Ramos (cell line): ENCODE results near the gene KSR1.

ENCODE experiments used
- in situ Hi-C: fragments of 300-500 bp; cut with MboI; formaldehyde crosslinking; loops from one replicate; pipeline ENCODE4 v1.14.3; 2022; ENCODE audit warnings: low sequenced_read_pairs; ENCODE audit not compliant: unreplicated experiment

The KSR1 gene

DNA sequence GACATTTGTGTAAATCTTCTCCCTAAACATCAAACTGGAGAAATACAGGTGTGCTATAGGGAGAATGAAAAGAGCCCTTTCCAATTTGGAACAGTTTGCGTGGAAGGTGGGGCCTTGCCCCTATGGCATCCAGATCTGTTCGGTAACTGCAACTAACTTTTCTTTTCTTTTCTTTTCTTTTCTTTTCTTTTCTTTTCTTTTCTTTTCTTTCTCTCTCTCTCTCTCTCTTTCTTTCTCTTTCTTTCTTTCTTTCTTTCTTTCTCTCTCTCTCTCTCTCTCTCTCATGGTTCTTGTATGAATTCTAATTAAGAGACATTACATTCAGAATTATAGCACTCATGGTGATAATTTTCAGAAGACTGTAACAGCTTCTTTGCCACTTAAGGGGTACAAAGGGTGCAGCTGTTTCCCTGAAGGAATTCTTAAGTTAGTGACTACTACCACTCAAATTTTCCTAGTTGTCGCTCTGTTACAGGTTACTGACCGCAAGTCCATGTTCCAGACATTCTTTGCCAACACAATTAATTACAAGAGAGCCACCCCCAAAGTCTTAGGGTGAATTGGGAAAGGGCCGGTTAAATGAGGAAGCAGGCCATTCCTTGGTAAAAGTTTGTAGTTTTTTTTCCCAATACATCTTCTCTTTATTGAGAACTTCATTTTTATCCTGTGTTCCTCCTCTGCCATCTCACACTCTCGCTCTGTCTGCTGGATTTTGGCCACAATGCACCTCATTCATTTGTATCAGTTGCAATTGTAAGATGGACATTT, 69.8 kb downstream of the KSR1 start:
- in situ Hi-C loops, result loop anchor here (10.0 kb wide), 1 partner anchor 59 kb away; no protein-coding TSS in a partner anchor

DNA sequence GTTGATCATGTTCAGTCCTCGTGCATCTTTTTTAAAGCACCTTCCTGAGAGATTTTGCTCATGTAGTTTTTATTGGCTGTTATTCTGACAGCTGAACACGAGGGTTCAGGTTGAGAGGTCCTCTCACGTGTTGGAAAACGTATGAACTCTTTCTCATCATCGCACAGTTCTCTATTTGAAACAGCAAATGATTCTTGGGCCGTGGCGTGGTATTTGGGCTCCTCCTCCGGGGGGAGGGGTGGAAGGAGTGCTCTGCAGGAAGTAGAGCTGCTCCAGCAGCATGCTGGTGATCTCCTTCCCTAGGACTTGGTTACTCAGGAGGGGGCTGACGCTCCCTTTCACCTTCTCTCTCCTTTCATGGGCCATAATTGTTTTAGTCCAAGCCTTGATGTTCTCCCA, 70.4 kb downstream of the KSR1 start:
- in situ Hi-C loops, result loop anchor here (10.0 kb wide), 1 partner anchor 58 kb away; no protein-coding TSS in a partner anchor

DNA sequence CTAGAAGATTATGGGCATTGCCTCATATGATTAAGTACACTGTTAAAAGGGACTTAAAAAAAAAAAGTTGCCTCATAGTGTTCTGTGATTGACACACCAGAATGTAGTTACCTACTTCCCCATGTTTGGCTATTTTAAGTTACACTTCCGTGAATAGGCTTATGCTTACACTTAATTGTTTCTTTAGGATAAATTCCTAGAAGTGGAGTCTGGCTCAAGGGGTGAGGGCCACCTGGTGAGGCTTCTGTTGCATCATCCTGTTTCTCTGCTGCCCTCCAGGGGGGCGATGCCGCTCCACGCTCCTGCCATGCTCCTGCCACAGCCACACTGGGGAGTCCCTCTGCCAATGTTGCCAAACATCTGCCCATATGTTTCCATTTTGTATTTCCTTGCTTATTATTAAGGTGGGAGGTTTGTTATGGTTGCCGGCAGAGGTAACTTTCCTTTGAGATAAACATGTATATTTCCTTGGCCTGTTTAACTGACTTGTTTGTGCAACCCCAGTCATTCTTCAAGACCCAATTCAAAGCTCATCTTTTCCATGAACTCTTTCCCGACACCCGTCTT, 73.1 kb downstream of the KSR1 start:
- in situ Hi-C loops, result loop anchor here (10.0 kb wide), 1 partner anchor 55 kb away; no protein-coding TSS in a partner anchor

DNA sequence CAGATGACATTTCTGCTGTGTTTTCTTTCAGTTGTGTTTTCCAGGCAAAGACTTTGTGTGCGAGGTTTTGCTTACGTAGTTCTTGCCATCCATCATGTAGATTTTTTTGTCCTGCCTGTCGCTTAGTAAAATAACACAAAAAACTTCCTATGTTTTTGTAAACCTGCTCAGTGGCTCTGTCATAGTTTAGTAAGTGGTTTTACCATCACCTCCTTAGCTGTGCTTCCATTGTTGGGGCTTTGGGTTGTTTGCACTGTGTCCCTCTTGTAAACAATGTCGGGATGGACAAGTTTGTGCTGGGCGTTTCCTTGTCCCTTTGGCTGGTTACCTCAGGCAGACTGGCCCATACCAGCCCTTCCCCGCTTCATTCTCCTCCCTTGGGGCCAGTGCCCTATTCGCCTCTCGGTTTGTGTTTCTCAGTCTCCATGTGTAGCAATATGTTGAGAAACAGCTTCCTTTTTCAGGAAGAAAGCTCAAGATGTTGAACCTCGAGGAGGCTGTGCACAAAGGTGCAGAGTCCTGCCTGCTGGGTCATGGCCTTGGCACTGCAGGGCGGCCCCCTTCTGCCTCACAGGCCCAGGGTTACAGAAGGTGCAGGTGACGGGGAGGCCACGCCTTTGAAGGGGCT, 74.6 kb downstream of the KSR1 start:
- in situ Hi-C loops, result no loop called here

DNA sequence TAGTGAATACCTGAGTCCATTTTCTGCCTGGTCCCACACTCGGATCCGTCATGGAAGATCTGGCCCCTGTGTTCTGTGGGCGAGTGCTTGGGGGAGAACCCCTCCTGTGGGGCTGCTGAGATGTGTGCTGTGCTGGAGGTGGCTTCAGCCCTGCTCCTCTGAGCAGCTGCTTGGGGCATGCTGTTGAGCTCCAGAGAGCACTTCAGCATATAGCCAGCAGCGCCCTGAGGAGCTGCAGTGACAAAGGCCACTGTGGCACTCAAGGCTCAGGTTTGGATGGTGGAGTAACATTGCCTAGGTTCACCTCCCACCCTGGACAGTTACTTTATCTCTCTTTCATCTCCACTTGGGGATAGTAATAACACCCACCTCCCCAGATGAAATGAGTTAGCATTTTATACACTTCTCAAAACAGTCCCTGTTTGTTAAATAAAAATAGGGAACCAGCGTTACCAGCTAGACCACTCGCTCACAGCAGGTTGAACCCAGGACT, 75.3 kb downstream of the KSR1 start:
- in situ Hi-C loops, result no loop called here

DNA sequence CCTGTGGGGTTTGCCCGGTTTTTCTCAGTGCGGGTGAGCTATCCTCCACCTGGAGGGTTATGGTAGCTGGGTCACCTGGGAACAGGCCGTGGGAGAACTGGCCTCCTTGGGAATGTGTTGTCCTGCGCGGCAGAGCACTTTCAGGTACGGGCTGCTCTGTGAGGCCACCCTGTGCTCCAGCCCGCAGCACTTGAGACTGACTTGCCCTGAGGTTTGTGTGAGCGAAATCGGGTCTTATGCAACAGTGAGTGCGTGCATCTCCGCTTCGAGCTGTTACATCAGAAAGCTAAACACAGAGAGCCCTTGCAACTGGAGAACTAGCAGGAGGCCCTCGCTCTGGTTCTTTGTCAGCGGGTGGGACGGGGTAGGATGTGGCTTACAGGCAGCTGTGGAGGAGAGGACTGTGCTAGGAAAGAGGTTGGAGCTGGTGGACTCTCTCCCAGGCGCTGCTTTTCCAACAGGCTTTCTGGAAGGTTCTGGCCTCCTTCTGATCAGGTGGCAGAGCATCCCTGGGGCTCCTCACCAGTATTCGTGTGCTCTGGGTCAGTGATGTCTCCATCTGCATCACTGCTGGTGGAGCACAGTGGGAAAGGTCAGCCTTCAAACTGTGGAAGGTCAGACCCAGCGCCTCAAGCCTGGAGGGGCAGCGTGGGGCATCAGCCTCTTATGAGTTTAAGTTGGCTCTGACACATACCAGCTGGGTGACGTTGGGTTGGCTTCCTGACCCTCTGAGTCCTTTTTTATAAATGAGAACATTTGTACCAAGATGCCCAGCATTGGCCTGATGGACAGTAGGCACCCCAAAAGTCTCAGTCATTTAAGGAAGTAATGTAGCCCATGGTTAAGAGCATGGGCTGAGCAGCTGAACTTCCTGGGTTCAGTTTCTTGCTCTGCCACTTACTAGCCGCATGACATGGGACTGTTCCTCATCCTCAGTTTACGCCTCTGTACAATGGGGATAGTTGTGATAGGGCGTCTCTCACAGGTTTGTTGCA, 76.3 kb downstream of the KSR1 start:
- in situ Hi-C loops, result no loop called here

DNA sequence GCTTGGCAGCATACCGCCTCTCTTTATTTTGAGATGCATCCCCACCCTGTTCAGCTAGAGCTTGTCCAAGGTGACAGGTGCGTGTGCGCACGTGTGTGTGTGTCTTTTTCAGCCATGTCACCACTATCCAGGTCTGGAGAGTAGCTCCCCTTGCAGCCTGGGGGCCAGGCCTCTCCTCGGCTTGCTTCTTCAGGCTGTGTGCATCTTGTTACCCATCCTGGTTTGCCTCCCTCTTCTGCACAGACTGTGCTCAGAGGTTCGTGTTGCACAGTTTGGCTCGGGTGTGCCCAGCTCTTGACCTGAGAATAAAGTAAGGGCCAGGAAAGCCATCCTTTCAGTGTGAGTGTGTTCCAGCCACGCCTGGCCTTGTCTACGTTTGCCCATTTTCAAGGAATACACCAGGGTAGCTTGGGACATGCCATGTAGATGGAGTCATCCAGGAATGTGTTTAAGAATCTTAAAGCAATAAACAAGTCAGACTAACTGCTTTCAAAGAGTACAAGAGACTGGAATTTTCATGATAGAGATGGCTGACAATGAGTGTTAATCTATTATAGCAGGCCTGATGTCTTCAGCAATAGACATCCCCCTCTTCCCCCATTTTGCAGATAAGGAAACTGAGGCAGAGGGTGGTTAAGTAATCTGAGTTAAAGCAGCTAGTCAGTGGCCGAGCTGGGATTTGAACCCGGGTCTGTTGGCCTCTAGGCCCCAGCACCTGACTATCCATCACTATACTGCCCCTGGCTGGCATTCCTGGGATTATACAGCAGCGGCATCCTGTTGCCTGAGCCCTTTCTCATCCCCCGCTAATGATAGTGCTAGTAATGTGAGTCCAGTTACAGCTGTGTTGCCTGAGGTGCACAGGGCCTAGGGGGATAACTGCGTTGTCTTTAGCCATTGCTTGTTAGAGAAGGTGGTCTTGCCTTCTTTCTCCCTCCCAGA, 77.9 kb downstream of the KSR1 start:
- in situ Hi-C loops, result no loop called here

DNA sequence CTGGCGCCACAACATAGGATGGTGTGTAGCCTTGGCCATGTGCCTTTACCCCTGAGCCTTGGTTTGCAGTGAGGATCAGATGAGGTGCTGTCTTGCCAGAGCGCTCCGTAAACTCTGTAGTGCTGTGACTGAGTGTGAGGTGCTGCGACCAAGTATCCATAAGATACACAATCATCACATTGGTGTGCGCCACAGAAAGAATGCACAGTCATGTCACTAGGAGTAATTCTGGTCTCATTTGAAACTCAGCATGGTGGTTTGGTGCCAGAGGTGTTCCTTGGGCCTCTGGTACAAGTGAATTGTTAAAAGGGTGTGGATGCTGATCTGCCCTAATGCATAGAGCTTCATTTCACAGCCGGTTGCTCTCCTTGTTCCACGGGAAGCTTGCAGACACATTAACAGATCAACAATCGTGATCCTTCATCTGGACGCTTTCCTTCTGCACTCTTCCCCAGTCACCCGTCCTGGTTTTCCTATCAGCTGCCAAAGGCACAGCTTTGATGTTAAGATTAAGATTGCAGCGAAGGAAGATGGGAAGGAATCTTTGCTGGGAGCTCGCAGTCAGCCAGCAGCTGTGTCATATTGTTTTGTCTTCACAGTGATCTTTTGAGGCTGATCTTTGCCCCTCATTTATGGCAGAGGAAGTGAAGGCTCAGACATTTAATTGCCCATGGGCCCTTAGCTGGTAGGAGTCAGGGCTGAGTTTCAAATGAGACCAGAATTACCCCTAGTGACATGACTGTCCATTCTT, 79.1 kb downstream of the KSR1 start:
- in situ Hi-C loops, result no loop called here

DNA sequence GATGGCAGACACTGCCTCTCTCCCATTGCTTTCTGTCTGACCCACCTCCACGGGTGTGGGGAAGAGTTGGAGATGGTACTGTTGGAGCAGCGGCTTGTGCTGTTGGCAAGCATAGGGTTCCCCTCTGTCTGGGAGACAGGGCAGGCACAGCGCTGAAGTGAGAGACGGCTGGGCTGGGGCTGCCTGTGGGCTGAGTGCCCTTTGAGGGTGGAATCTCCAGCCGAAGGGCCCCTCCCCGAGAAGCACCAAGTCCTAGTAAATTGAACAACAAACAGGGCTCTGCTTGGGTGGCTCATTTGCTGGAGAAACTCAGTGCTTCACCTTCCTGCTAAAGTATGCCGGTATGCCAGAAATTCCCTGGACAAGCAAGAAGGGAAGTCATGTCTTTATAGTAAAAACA, 79.7 kb downstream of the KSR1 start:
- in situ Hi-C loops, result no loop called here

DNA sequence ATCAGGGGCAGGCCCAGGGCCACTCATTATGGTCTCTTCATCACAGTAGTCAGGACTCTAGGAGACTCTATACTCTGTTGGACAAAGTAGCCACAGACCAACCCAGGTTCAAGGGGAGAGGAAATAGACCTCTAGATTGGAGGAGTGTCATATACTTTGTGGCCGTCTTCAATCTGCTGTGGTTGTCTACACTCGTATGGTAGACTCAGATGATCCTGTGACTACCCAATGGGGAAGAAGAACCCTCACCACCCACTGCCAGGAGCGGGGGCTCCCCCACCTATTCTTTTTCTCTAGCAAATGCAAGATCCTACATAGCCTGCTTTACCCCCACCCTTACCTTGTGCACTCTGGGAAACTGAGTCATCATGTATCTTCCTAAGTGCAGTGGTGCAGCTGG, 80.5 kb downstream of the KSR1 start:
- in situ Hi-C loops, result no loop called here

DNA sequence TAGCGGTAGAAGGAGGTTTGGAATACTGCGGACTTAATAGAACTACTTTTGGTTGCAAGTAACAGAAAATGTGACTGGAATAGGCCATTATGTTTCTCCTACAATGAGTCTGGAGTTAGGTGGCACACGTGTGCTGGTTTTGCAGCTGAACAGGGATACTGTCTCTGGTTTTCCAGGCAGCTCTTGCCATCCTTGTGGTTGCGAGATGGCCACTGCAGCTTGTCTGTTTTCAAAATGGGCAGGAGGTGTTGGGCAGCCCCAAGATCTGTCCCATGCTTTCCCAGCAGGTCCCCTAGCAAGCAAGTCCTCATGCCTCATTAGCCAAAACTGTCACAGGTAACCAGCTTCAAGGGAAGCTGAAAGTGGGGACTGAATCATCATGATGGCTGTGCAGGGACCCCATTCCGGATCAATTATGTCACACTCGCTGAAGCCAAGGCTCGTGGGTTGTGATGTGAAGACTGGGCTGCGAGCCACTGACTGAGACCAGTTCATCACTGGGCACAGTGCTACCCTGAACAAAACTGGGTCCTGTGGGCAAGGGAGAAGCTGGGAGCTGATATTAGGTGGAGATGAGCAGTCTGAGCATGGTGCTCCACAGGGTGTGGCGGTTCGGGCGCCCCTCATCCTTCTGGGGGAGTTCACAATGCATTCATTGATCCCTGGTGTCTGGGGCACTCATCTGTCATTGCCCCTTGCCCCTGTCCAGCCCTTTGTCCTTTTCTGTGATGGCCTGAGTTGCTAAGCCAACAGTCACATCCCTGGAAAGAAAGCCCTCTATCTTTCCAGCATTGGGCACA, 82.1 kb downstream of the KSR1 start:
- in situ Hi-C loops, result no loop called here

DNA sequence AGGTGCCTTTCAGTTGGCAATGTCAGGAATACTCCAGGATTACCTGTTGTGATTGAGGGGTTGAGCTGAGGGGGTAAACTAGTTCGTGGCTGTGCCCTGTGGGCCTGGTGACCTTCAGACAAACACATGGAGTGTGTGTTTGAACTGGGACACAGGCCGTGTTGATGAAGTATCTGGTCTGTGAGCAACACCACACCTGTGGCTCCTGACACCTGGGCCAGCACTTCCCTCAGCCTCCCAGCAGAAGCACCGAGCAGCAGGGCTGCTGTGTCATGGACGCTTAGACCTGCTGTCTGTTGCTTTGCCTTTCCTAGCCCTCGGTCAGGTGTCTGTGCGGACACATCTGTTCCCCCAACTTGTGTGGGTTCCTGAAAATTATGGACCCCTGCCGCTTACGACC, 82.9 kb downstream of the KSR1 start:
- in situ Hi-C loops, result no loop called here

DNA sequence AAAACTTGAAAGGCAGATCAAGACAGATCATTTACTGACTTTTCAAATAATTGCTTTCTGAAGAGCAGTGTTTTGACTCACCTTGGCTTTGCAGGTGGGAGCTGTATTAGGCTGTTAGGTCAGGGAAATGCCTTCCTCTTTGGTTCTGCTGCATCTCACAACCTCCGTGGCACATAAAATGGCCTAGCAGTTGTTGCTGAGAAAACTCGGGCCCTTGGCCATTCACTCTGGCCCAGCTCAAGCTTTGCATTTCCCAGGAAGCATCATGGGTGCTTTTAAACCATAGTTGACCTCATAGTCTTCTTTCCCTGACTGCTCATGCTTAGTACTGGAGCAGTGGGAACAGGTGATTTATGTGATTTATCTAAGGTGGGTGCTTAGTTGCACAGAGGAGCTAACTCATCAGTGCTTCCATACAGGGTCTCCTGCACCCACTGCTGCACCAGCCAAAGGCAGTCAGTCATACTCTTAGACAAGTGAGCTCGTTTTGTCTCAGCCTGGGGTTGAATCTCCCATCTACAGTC, 83.6 kb downstream of the KSR1 start:
- in situ Hi-C loops, result no loop called here

DNA sequence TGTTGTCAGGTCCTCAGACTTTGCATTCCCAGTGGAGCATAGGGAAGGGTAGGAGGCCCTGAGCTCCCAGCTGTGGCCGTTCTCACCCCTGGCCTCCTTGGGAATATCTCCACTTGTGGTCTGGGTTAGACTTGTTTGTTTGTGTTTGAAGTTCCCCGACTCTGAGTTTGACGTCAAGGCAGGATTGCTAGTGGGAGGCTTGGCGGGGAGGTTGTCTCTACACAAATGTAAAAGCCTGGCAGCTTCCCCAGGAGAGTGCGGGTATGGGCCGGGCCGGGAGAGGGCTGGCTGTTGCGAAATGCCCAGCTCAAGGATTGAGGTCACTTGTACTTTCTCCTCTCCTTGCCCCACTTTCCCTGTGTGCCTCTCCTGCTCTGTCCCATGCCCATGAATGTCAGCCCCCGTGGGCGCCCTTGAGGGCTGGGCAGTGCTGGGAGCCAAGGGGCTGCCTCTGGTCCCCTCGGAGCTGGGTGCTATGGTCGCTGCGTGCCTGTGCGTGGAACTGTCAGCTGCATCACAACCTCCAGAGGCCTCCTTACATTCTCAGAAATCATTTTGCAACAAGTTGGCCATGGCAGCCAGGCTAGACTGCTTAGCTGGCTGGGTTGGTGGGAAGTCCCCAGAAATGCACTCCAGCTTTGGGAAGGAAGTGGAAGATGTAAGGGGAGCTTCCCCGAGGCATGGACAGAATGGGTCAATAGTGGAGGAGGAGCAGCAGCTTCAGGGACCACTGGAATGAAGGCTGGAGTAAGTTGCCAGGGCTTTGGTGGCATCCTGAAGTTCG, 84.3 kb downstream of the KSR1 start:
- in situ Hi-C loops, result no loop called here

DNA sequence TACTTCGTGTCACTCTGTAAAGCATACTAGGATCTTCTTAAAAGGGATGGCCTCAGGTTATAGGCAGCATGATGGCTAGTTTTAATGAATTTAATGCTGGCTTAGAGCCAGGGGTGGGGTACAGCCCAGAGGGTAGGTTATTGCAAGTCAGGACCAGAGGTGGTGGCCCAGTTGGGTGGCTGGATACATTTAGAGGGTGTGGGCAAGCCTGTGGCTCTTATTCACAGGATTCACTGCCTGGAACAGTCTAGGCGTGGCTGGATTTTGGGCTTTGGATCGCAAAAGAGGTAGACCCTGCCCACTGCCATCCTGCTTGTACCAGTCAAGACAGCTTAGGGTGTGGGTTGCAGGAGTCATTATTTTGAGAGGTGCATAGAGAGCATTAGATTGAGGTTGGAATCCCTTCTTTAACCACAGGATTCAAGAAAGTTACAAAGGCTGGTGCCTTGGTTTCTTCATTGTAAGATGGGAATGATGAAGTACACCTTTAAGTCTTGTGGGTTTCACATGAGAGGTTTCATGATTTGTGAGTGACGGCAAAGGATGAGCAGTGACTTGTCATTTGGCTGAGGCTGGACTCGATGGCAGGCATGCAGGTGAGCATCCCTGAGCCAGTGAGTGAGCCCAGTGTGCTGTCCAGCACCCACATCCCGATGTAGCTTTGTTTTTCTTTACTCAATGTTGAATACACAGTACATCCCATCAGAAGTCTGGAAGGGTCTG, 85.2 kb downstream of the KSR1 start:
- in situ Hi-C loops, result no loop called here

DNA sequence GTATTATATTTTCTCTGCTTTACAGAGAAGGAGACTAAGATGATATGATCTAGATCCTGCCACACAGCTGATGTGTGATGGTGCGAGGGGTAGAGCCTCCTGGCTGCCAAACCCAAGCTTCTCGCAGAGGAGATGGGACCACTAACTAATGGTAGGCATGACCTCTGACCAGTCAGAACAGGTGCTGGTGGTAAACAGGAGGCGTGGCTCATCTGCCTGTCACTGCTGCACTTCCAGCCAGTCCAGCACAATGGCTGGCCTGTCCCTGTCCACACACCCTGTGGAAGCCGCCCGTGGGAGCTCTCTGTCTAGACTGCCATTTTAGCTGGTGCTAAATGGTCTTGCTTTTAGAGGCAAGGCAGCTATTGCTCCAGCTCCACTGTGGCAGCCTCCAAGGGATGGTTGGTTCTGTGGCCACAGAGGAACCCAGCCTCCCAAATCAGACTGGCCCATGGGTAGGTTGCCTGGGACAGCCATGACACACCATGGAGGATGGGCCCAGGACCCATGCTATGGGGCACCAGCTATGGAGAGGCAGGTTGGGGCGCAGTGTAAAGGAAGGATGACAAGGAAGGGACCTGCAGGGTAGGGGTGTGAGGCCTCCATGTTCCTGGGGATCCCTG, 86.7 kb downstream of the KSR1 start:
- in situ Hi-C loops, result no loop called here
